HCT116 (cell line): Measurements from ENCODE around the gene NFIA. TPM values are rescaled to one million over a fixed set of nuclear protein-coding genes. Genes with fewer than 3 reads are reported as not detected.

ENCODE experiments used
- ATAC-seq: fragments of 200-7000 bp; cut with Tn5 transposase; 2 replicates; pipeline ENCODE4 v1.9.1; 2020; ENCODE audit warnings: mild to moderate bottlenecking, moderate library complexity
- BruUV-seq: library from RNA; stranded (reverse); fragments of 400-500 nt; replicated peaks from 2 replicates; lab custom pipeline; 2021; lab: Mats Ljungman, UMichigan
- CTCF ChIA-PET: fragments of 300-600 bp; sonication (Branson Sonifier 250); formaldehyde crosslinking; loops from one replicate; lab custom pipeline; 2021; ENCODE audit warnings: antibody characterized with exemption; lab: Charles Lee
- POLR2A ChIA-PET: fragments of 300-600, 350-600 bp; sonication (Branson Sonifier 250); formaldehyde crosslinking; loops from one replicate; lab custom pipeline; 2021; ENCODE audit warnings: antibody characterized with exemption; lab: Charles Lee
- RAD21 ChIA-PET, 2 experiments: fragments of 300-600 bp; sonication (Branson Sonifier 250); formaldehyde crosslinking; loops; one replicate each; lab custom pipeline; 2023; ENCODE audit warnings: low total read pairs in 2 of 2; ENCODE audit not compliant: uncharacterized antibody in 2 of 2, unreplicated experiment in 2 of 2, low non-redundant PET in 1 of 2; lab: Charles Lee
- DNase-seq: peaks from one replicate; pipeline ENCODE4 v3.0.0-alpha.2; 2010; ENCODE audit warnings: low read depth, low spot score
- H2AFZ ChIP-seq: fragments of 200-600 bp; shearing (Covaris generic), sonication (generic); 2 replicates; pipeline ENCODE4 v1.6.1; 2017; ENCODE audit warnings: low read depth, mixed run types, mixed read lengths, antibody characterized with exemption, low read length; ENCODE audit not compliant: poor library complexity, severe bottlenecking
- H3K27ac ChIP-seq: 2 replicates; pipeline ENCODE4 v1.5.1; 2012; ENCODE audit warnings: low read depth, low read length
- H3K27me3 ChIP-seq: fragments of 200-600 bp; sonication (generic); 2 replicates; pipeline ENCODE4 v1.6.1; 2016; ENCODE audit warnings: mixed run types, low read length, mixed read lengths; ENCODE audit not compliant: insufficient read depth
- H3K36me3 ChIP-seq, 2 experiments: fragments of 200-500 bp in 1 of 2; fragments of 200-600 bp in 1 of 2; sonication (Bioruptor generic) in 1 of 2; sonication (generic) in 1 of 2; 2 replicates each; pipeline versions ENCODE4 v1.5.1 to v1.6.1; 2014 to 2016; ENCODE audit warnings: low read length in 2 of 2, inconsistent platforms in 1 of 2, mixed read lengths in 1 of 2, mixed run types in 1 of 2; ENCODE audit not compliant: insufficient read depth in 2 of 2, control insufficient read depth in 1 of 2
- H3K4me1 ChIP-seq, 2 experiments: fragments of 200-600 bp in 1 of 2; sonication (generic) in 1 of 2; 2 replicates each; pipeline versions ENCODE4 v1.5.1 to v1.6.1; 2012 to 2017; ENCODE audit warnings: low read length in 2 of 2, inconsistent platforms in 1 of 2, mild to moderate bottlenecking in 1 of 2, mixed read lengths in 1 of 2, mixed run types in 1 of 2, moderate library complexity in 1 of 2; ENCODE audit not compliant: insufficient read depth in 2 of 2, control insufficient read depth in 1 of 2
- H3K4me2 ChIP-seq: fragments of 200-600 bp; sonication (generic); 2 replicates; pipeline ENCODE4 v1.6.1; 2017; ENCODE audit warnings: mixed run types, low read length, mixed read lengths
- H3K4me3 ChIP-seq, 2 experiments: fragments of 200-600 bp in 1 of 2; sonication (generic) in 1 of 2; replicated peaks in 1 of 2; 2 replicates each; pipeline ENCODE4 v1.5.1; 2011 to 2016; ENCODE audit warnings: low read length in 2 of 2, control low read depth in 1 of 2, low read depth in 1 of 2, mild to moderate bottlenecking in 1 of 2, mixed read lengths in 1 of 2, mixed run types in 1 of 2
- H3K79me2 ChIP-seq: fragments of 200-600 bp; sonication (generic); 2 replicates; pipeline ENCODE4 v1.6.1; 2017; ENCODE audit warnings: mild to moderate bottlenecking, mixed run types, low read length, moderate library complexity, mixed read lengths; ENCODE audit not compliant: insufficient read depth
- H3K9ac ChIP-seq: fragments of 200-600 bp; sonication (generic); 2 replicates; pipeline ENCODE4 v1.6.1; 2016; ENCODE audit warnings: low read length, mixed read lengths
- H3K9me2 ChIP-seq: fragments of 200-600 bp; sonication (generic), shearing (Covaris generic); 2 replicates; pipeline ENCODE4 v1.6.1; 2017; ENCODE audit warnings: mixed run types, mild to moderate bottlenecking, moderate library complexity; ENCODE audit not compliant: insufficient read depth
- H3K9me3 ChIP-seq, 2 experiments: fragments of 200-500 bp in 1 of 2; fragments of 200-600 bp in 1 of 2; sonication (Bioruptor generic) in 1 of 2; sonication (generic) in 1 of 2; 2 replicates each; pipeline ENCODE4 v1.6.1; 2014 to 2017; ENCODE audit warnings: low read length in 2 of 2, mixed read lengths in 2 of 2, inconsistent platforms in 1 of 2, low read depth in 1 of 2, mild to moderate bottlenecking in 1 of 2, mixed run types in 1 of 2, moderate library complexity in 1 of 2; ENCODE audit not compliant: control insufficient read depth in 1 of 2, insufficient read depth in 1 of 2
- H4K20me1 ChIP-seq: fragments of 200-600 bp; sonication (generic), shearing (Covaris generic); 2 replicates; pipeline ENCODE4 v1.6.1; 2017; ENCODE audit warnings: mixed run types, mild to moderate bottlenecking, moderate library complexity; ENCODE audit not compliant: insufficient read depth
- ATF3 ChIP-seq: IDR thresholded peaks from 2 replicates; pipeline ENCODE4 v1.6.1; 2012
- CBX3 ChIP-seq: IDR thresholded peaks from 2 replicates; pipeline ENCODE4 v1.6.1; 2012; ENCODE audit warnings: low read depth
- CEBPB ChIP-seq: IDR thresholded peaks from 2 replicates; pipeline ENCODE4 v1.6.1; 2012; ENCODE audit warnings: low read depth
- CTCF ChIP-seq, 3 experiments: fragments of 200-600 bp in 1 of 3; sonication (generic) in 1 of 3; IDR thresholded peaks in 2 of 3; conservative IDR thresholded peaks in 1 of 3; 2 replicates each; pipeline ENCODE4 v1.5.1; 2012 to 2017; ENCODE audit warnings: low read depth in 2 of 3, low read length in 2 of 3, antibody characterized with exemption in 1 of 3, borderline replicate concordance in 1 of 3, control low read depth in 1 of 3, mild to moderate bottlenecking in 1 of 3, mixed read lengths in 1 of 3, mixed run types in 1 of 3, moderate library complexity in 1 of 3; ENCODE audit not compliant: insufficient read depth in 1 of 3
- EGR1 ChIP-seq: IDR thresholded peaks from 2 replicates; pipeline ENCODE4 v1.6.1; 2012; ENCODE audit warnings: low read depth
- ELF1 ChIP-seq: IDR thresholded peaks from 2 replicates; pipeline ENCODE4 v1.6.1; 2012; ENCODE audit warnings: low read depth, borderline replicate concordance
- EZH2 ChIP-seq: fragments of 200-600 bp; sonication (generic); IDR thresholded peaks from 2 replicates; pipeline ENCODE4 v1.6.1; 2017; ENCODE audit warnings: antibody characterized with exemption, mixed run types
- EZH2phosphoT487 ChIP-seq: fragments of 200-600 bp; IDR thresholded peaks from 2 replicates; pipeline ENCODE4 v1.6.1; 2018; ENCODE audit warnings: antibody characterized with exemption, borderline replicate concordance
- FOSL1 ChIP-seq: IDR thresholded peaks from 2 replicates; pipeline ENCODE4 v1.6.1; 2012; ENCODE audit warnings: low read depth
- JUND ChIP-seq: IDR thresholded peaks from 2 replicates; pipeline ENCODE4 v1.6.1; 2012
- MAX ChIP-seq: IDR thresholded peaks from 2 replicates; pipeline ENCODE4 v1.6.1; 2012
- POLR2A ChIP-seq: IDR thresholded peaks from 2 replicates; pipeline ENCODE4 v1.7.0; 2011; ENCODE audit warnings: borderline replicate concordance; ENCODE audit not compliant: insufficient read depth, insufficient read length; ENCODE audit errors: extremely low read depth
- RAD21 ChIP-seq: IDR thresholded peaks from 2 replicates; pipeline ENCODE4 v1.6.1; 2012; ENCODE audit warnings: low read depth, mild to moderate bottlenecking
- SP1 ChIP-seq: IDR thresholded peaks from 2 replicates; pipeline ENCODE4 v1.6.1; 2012; ENCODE audit warnings: low read depth
- SRF ChIP-seq: IDR thresholded peaks from 2 replicates; pipeline ENCODE4 v1.6.1; 2012; ENCODE audit warnings: low read depth
- TCF7L2 ChIP-seq: IDR thresholded peaks from 2 replicates; pipeline ENCODE4 v1.7.0; 2011; ENCODE audit warnings: borderline replicate concordance, inconsistent platforms; ENCODE audit not compliant: insufficient read depth, insufficient read length; ENCODE audit errors: extremely low read depth
- YY1 ChIP-seq: IDR thresholded peaks from 2 replicates; pipeline ENCODE4 v1.6.1; 2011; ENCODE audit warnings: low read length, low read depth, moderate library complexity, mild to moderate bottlenecking; ENCODE audit not compliant: insufficient replicate concordance; ENCODE audit errors: extremely low read depth
- ZBTB33 ChIP-seq: IDR thresholded peaks from 2 replicates; pipeline ENCODE4 v1.6.1; 2011; ENCODE audit warnings: mild to moderate bottlenecking, low read length, moderate library complexity; ENCODE audit not compliant: insufficient replicate concordance; ENCODE audit errors: extremely low read depth
- ZFX ChIP-seq: fragments of 450-650 bp; IDR thresholded peaks from 2 replicates; pipeline ENCODE4 v1.6.1; 2017
- ZNF274 ChIP-seq: fragments of 200-500 bp; sonication (Bioruptor generic); IDR thresholded peaks from 2 replicates; pipeline ENCODE4 v1.6.1; 2014; ENCODE audit warnings: mild to moderate bottlenecking, low read depth, low read length, inconsistent platforms
- intact Hi-C: fragments of 100-400 bp; cut with micrococcal nuclease; formaldehyde crosslinking; loops from 2 replicates; pipeline ENCODE4 v1.10.0; 2022
- total RNA-seq: library from RNA; stranded (reverse); gene quantifications from one replicate; pipeline ENCODE4 v1.2.1, GENCODE V29; 2021; ENCODE audit not compliant: unreplicated experiment

NFIA gene
- total RNA-seq, 1 experiment from 2014 or later: 17.2 TPM

- H2AFZ ChIP-seq: no peak overlapping the region
- no peak for ATAC-seq
- no peaks in the 10 kb centered on the region for H3K36me3 ChIP-seq
- no peak for DNase-seq
- no peak overlapping the region for H3K9ac ChIP-seq
- TF ChIP-seq SP1 (no peak), YY1 (no peak), EGR1 (no peak), EZH2phosphoT487 (no peak), EZH2 (no peak), RAD21 (no peak), CTCF (IDR thresholded peaks at IDR 0.05 in 2 of 3, conservative IDR thresholded peaks at IDR 0.05 in 1 of 3; ENCODE audit: borderline replicate concordance in 1 of 3, insufficient read depth in 1 of 3, low read depth in 2 of 3, low read length in 2 of 3) (no peak), SRF (no peak), ELF1 (no peak), POLR2A (no peak), ZNF274 (no peak), TCF7L2 (no peak), ZFX (no peak), CBX3 (no peak), ATF3 (no peak), ZBTB33 (no peak), JUND (no peak), MAX (no peak), FOSL1 (no peak), CEBPB (no peak)
- TF ChIP-seq, all 23 proteins: peak for 0
- Histone ChIP-seq H3K27me3 (no peaks in the 10 kb centered on the region), H3K4me1 (no peaks in the 10 kb centered on the region), H3K79me2 (no peaks in the 10 kb centered on the region), H3K4me3 (no peak overlapping the region), H3K4me2 (no peak overlapping the region), H3K9me2 (no peaks in the 10 kb centered on the region), H3K9me3 (no peaks in the 10 kb centered on the region), H4K20me1 (no peaks in the 10 kb centered on the region), H3K27ac (no peak overlapping the region)
- BruUV-seq: no TSS peak
- POLR2A ChIA-PET: no interaction called here
- CTCF ChIA-PET: no interaction called here
- intact Hi-C loops: no loop called here
- RAD21 ChIA-PET: no interaction called here
These were observed 234.1 kb downstream of the NFIA start for GRCh38 chr1:61316493-61316892.
